GM19468 (cell line): Measurements from ENCODE around the gene ADGRG1.

Source experiments
- ATAC-seq: cut with Tn5 transposase; IDR thresholded peaks from one replicate; pipeline ENCODE4 v1.9.1; 2021; ENCODE audit warnings: mild to moderate bottlenecking, moderate library complexity, moderate number of reproducible peaks; ENCODE audit not compliant: unreplicated experiment; ENCODE audit errors: extremely low read depth

Gene ADGRG1

DNA sequence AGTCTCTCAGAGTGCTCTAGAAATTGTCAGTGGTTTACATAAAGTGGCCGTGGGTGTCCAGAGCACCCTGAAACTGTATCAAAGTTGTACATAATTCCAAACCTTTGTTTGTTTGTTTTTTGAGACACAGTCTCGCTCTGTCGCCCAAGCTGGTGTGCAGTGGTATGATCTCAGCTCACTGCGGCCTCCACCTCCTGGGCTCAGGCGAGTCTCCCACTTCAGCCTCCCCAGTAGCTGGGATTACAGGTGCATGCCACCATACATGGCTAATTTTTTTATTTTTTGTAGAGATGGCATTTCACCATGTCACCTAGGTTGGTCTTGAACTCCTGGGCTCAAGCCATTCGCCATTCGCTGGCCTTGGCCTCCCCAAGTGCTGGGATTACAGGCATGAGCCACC lies 24.3 kb upstream of the ADGRG1 start:
- ATAC-seq: no peak

DNA sequence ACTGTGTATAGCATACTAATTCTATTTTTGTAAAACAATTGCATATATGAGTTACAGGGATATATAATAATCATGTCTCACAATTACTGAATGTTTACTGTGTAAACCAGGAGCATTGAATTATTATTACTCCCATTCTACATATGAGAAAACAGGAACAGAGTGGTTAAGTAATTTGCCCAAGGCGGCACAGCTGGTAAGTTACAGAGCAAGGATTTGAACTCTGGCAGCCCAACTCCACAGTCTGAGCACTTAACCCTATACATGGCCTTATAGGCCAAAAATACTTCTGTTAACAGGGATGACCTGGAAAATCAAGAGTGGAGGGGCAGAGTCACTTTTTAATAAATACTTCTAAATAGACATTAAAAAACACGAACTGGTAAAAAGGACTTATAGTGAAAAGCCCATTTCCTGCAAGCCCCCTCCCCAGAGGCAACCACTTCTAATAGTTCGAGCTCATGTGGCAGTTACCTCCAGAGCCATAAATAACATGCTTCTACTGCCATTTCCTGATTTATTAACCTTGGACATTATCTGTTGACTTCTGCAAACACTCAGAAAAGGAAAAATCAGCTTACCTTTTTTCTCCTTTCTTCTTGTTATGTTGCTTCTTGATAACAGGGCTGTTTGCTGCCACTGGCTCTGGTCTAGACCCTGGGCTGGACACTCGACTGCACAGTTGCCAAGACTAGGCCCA lies 22.1 kb upstream of the ADGRG1 start:
- ATAC-seq: no peak

DNA sequence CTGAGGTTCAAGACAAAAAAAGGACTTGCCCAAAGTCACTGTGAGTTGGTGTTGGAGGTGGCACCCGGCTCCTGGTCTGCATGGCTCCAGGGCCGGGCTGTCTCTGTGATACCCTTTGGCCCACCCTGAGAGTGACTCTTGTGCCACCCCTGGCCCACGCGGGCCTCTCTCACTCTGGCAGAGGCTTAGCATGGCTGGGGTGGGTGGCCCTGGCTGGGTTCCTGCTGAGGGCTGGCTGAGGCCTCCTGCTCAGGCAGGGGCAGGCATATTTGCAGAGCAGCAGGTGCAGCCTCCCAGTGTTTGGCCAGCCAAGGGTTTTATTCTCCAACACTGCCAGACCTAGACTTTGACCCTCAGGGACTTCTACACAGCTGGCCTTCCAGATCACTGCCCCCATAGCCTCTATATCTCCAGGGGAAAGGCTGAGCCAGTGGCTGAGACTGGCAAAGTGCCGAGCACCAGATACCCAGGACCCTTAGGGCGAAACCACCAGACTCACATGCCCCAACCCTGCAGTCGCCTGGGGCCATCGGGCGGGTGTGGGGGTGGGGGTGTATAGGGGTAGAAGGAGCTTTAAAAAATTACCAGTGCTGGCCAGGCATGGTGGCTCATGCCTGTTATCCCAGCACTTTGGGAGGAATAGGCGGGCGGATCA lies 21.5 kb upstream of the ADGRG1 start:
- no peak for ATAC-seq

DNA sequence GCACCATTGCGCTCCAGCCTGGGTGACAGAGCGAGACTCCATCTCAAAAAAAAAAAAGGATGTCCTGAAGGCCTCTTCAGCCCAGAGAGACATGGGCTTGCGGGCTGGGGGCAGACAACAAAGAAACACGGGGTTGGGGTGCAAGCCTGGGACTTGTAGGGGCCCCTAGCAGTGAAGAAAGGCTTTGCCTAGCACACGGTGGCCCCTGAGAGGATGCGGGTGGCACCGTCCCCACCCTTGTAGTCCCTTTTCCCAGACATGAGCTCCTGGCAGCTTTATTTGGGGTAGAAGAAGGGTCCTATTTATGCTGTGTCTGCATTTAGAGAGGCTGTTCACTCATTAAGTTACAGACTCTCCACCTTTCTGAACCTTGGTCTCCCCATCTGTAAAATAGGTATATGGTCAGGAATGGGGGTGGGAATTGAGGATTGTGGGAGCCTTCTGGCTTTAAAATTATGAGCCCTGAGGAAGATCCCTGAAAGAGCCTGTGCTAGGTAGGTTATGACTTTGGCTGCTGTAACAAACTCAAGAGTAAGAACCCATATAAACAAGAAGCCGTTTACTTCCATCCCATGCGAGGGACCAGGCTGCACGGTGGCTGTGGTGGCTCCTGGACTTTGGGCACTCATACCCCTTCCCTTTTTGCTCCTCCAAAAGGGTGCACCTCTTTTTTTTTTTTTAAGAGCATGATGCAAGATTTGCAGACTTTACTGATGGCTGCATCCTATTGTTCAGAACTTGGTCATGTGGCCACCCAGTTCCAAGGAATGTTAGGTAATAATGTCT lies 20.6 kb upstream of the ADGRG1 start:
- ATAC-seq: no peak

DNA sequence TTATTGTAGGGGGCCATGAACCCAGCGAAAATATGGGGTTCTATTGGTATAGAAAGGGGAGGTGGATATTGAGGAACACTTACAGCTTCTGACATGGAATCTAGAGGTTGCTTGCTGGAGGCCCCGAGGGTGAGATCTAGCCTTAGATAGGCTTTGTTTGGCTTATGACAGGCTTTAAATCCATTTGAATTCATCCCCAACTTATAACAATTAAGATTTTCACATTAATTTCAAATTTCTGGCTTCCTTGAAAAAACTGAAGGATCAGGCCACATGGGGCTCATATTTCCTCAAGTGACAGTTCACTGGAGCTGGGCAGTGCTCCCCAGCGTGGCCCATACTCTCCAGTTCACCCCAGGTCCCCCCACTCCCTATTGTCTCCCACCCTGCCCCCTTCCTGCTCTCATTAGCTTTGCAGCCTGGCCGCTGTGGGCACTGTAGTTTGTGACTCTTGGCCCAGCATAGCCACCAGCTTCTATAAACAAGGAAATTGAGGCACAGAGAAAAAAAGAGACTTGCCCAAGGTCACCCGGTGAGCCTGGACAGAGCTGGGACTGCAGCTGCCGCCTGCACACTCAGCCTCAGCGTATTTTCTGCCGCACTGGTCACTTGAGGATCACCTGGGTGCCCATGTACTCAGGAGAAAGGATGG lies 19.8 kb upstream of the ADGRG1 start:
- ATAC-seq: no peak

DNA sequence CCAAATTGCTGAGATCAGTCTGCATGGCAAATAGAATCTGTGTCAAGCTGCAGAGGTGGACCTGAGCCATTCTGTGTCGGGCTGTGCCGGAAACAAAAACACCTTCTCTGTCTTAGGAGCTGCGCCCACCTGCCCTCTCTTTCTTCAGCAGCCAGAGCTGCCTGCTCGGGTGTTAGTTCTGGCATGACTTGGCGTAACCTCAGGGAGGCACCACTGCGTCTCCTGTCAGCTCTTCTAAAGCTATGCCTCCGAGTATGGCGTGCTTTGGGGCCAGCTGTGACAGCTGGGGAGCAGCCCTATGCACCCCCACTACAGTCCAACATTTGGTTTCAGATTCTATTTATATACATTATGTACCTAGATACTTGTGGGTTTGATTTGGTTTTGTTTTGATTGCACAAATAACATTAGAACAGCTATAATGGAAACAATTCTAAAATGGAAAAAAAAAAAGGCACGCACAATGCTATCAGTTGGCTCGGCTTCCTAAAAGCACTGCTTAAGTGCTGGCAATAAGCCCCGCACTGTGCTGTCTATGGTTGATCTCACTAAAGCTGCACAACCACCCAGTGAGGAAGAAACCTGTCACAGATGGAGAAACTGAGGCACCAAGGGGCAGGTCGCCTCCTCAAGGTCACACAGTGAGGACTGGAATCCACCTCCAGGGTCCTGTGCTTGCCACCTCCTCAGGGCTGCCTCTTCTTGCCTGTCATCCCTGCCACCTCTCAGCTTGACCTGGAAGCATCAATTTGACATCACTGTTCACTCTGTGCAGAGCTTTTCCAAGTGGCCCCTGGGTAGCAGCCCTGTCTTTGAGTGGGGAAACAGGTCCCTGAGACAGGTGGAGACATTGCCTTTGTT lies 18.7 kb upstream of the ADGRG1 start:
- peak; percentile 79 for ATAC-seq

DNA sequence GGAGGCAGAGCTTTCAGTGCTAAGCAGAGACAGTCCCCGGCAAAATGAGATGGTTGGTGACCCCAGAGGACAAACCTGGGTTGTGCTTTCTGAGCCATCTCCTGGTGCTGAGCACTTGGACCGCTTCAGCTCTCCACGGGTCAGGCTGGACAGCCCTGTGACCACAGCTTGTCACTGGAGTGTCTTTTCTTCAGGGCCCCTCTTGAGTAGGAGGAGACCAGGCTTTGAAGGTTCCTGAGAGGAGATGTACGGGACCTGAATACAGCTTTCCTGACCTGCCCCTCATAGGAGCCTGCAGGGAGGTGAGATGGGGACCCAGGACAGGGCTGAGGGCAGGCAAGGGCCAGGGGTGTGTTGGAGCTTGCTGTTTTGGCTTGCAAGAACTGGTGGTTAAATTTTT lies 17.8 kb upstream of the ADGRG1 start:
- ATAC-seq: no peak

DNA sequence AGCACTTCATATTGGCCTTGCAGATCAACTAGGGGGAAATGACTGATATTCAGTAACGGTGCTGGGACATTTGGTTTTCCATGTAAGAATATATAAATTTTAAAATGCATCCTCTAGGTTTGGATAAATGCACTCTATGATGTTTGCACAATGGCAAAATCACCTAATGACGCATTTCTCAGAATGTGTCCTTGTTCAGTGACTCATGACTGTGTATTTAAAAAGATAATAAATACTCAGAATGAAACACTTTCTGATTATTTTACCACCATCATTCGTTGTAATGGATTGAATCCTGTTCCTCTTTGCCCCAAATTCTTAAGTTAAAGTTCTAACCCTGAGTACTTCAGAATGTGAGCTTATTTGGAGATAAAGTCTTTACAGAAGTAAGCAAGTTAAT lies 17.2 kb upstream of the ADGRG1 start:
- ATAC-seq: no peak

DNA sequence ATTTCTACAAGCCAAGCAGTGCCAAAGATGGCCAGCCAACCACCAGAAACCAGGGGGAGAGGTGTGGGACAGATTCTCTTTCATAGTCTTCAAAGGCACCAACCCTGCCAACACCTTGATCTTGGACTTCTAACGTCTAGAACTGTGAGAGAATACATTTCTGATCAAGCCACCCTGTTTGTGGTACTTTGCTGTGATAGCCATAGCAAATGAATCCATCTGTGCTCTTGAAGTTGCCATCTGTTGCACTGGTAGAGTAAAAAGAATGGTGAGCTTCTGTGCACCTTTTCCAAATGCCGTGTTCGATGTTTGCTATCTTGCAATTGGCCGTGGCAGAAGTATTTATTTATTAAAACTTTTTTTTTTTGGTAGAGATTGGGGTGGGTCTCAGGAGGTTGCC lies 16.7 kb upstream of the ADGRG1 start:
- no peak for ATAC-seq

DNA sequence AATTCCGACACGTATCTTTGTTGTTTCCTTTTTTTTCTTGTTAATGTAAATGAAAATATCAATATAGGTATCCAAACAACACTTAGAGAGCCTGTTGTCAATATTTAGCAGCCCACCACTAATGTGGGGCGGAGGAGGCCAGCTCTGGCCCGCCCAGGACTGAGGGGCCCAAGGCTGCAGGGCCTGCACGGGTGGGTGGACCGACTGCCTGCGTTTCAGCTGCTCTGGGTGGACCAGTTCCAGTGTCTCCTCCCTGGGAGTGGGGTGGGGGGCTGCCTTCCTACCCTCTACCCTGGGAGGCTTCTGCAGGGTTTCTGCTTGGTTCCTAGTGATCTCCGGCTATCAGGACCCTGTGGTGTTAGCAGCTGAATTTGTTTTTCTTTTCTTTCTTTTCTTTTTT lies 15.9 kb upstream of the ADGRG1 start:
- ATAC-seq: no peak

DNA sequence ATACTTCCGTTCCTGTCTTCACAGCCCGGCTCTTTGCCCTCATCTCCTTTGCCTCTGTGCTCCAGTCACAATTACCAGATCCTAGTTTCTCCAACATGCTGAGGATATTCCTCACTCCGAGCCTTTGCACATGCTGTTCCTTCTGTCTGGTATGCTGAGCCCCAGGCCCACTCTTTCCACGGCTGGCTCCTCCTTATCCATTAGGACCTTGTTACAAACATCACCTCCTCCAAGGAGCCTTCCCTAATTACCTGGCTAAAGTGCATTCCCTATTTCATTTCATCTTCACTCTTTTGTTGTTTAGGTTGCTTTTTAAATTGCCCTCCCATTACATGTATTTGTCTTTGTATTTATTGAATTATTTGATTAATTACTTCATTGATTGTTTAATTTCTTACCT lies 14.9 kb upstream of the ADGRG1 start:
- ATAC-seq: no peak

DNA sequence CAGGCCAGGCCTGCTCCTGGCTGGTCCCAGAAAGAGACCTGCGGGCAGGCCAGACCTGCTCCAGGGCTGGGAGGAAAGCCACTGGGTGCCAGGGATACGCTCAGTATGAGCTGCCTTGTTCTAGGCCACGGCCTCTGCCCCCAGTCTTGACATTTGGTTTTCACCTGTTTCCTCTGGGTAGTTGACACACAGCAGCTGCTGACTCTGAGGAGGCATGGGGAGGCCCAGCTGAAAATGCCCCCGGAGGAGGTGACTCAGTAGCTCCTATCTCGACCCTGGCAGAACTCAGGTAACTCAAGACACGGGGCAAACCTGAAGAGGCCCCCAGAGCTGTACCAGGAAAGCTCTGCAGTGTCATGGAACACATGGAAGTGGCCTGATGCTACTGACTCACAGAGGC lies 13.9 kb upstream of the ADGRG1 start:
- ATAC-seq: no peak

DNA sequence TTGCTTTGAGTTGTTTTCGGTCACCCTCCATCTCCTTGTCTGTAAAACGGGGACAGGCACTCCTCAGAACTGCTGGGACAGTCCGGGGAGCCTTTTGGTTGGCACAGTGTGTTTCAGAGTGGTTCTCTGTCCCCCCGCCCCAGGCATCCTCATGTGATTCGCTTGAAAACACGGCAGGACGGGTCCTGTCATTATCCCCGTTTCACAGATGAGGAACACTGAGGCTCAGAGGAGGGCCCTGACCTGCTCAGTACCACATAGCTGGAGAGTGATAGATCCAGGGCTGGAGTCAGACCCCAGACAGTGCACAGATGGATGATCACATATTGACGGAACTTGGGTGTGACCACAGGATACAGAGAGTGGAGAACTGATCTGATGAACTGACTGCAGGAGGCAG lies 13.5 kb upstream of the ADGRG1 start:
- ATAC-seq: no peak

DNA sequence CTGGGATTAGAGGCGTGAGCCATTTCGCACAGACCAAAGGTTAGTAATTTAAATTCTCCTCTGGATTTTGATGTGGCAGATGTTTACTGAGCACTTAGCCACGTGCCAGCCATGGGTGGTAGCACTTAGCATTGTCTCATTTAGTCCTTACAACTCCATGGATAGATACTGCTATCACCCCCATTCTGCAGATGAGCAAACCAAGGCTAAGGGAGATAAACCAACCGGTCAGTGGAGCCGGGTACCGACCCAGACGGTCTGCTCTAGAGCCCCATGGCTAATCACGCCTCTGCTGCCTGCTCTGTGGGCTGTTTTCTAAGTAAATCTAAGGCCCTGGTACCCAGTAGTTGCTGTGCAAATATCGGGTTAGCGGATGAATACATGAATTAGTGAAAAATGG lies 12.6 kb upstream of the ADGRG1 start:
- ATAC-seq: no peak

DNA sequence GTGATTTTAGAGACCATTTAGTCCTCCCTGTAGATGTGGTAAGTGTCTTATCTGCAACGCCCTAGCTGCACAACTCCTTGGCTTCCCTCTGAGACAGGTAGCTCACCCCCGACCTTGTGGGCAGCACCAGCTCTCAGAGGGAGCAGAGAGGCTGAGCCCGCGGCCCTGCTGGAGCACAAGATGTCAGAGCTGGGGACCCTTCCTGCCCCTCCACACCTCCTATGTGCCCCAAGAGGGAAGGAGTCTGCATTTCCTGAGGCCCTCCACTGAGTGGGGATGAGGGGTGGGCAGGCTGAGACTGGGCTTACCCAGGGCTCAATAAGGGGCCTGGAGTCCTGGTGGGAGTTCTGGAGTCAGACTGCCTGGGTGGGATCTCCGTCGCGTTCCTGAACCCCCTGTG lies 12.2 kb upstream of the ADGRG1 start:
- no peak for ATAC-seq

DNA sequence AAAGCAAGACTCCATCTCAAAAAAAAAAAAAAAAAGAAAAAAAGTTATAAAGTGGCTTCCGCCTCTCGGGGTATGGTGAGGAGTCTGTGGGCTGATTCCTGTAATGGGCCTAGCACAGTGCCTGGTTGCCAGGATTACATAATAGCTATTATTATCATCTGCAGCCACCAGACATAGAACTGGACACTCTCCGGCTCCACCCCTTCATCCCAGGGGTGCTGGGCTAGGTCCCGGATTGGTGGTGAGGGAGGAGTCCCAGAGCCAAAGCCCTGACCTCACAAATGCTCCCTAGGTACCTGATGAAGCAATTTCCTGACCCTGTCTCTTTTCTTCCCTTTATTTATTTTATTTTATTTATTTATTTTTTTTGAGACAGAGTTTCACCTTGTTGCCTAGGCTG lies 11.6 kb upstream of the ADGRG1 start:
- ATAC-seq: no peak

DNA sequence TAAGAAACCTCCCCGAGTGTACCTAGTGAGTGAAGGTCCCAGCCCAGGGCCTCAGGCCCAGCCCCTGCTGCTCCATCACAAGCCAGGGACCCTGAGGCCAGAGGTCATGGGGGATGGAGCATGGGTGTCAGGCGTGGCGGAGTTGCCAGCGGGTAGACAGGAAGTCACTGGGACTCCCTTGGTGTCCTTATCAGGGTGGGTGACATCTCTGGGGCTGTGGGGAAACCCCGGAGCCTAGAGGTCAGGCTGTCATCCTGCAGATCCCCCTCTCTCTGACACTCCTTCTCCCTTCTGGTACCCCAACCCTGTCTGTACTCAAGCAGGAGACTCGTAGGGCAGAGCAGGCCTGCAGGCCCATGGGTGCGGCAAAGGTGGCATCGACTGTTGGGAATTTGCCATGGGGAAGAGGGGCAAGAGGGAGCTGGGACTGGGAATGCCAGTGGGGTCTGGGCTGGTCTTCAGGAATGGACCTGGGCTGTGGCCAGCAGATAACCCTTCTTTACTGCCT lies 10.8 kb upstream of the ADGRG1 start:
- no peak for ATAC-seq

DNA sequence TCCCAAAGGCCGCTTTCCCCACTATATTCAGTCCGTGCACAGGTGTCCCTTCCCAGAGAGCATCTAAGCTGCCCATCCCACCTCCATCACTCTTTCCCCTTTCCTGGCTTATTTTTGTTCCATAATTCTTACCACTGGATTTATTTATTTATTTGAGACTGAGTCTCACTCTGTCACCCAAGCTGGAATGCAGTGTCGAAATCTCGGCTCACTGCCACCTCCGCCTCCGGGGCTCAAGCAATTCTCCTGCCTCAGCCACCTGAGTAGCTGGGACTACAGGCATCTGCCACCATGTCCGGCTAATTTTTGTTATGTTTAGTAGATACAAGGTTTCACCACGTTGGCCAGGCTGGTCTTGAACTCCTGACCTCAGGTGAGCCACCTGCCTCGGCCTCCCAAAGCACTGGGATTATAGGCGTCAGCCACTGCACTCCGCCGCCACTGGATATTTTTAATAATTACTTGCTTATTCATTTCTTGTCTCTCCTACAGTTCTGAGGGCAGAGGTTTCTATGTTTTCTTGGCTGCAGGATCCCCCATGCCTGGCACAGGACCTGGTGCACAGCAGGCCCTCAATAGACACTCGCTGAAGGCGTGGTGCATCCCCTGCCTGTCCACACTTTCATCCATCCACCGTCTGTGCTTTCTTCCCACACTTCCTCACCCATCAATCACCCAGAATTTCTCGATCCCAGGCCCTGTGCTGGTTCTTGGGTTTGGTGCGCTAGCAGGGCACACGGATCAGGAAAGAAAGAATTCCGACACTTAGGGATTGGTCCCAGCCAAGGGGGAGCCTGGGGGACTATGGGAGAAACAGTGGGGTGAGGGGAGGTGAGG lies 9.9 kb upstream of the ADGRG1 start:
- no peak for ATAC-seq

DNA sequence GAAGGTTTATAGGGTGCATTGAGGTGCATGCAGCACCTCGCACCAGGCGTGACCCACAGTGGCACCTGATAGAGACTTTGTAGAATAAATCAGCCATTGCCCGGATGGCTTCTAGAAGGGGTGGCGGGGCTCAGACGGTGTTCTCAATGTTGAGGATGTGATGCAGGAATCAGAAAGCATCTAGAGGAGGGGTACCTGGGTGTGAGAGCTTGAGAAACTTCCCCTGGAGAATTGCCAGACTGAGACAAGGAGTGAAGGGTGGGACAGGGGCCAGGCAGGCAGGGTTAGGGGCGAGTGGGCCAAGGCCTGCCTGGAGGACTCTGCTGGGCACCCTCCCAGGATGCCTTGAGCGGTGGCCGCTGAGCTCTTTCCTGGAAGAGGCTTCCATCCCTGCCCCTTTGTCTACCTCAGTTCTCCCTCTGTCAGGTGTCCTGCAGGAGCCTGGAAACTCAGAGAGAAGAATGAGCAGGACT lies 9.3 kb upstream of the ADGRG1 start:
- no peak for ATAC-seq
